ENCODE results near the gene MFSD8. TPM values are rescaled to one million over a fixed set of nuclear protein-coding genes. Genes with fewer than 3 reads are reported as not detected.
"Not testable (repeated sequence)": the region's sequence is repeated elsewhere in the genome, so short reads cannot be mapped to it uniquely, and the experiment has no call there.

MFSD8 gene
- total RNA-seq, 1 donor from 2014 or later, result 10.9 TPM

GRCh38 chr4:127959794-127960193, 5.2 kb downstream of the MFSD8 start:
- no peak for DNase-seq (ENCODE audit: low spot score)
- intact Hi-C loops (cut with DNase I), result no loop called here

DNA sequence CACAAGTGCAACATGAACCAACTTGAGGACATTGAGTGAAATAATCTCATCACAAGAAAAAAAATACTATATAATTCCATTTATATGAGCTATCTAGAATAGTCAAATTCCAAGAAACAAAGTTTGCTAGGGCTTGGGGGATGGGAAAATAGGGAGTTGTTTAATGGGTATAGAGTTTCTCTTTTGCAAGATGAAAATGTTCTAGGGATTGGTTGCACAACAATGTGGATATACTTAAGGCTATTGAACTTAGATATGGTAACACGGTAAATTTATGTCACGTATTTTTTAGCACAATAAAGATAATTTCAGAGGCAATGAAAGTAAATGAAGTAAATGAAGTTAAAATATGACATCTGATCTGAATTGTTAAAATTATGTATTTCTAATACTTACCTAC, 7.9 kb downstream of the MFSD8 start:
- DNase-seq (ENCODE audit: low spot score), result no peak

GRCh38 chr4:127936974-127937373, 28.0 kb downstream of the MFSD8 start:
- DNase-seq (ENCODE audit: low spot score), result no peak
- intact Hi-C loops (cut with DNase I), result no loop called here

More for the DNA sequence above, 7.9 kb downstream of the MFSD8 start:
- intact Hi-C loops (cut with DNase I), result no loop called here

DNA sequence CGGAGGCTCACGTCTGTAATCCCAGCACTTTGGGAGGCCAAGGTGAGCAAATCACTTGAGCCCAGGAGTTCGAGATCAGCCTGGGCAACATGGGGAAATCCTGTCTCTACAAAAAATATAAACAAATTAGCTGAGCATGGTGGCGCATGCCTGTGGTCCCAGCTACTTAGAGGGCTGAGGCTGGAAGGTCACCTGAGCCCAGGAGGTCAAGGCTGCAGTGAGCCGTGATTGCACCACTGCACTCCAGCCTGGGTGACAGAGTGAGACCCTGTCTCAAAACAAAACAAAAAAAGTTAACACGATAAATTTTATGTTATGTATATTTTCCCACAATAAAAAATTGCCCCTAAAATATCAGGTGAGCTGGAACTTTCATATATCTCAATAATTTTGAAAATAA, 33.1 kb downstream of the MFSD8 start:
- intact Hi-C loops (cut with DNase I); DNase-seq (ENCODE audit: low spot score): not testable (repeated sequence)

DNA sequence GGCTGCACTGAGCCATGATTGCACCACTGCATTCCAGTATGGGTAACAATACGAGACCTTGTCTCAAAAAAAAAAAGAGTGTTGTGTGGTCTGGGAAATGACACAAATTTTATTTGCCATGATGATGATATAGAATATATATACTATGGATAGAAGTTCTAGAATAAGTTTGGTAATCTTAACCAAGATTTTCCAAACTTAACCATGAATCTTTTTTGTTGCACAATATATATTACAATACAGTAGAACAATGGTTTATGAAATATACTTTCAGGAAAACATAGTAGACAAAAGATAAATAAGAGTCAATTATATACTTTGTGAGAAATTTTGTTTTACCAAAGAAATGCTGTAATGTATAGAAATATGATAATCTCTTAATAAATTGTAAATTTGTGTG, 34.8 kb downstream of the MFSD8 start:
- intact Hi-C loops (cut with DNase I), result no loop called here
- no peak for DNase-seq (ENCODE audit: low spot score)

GRCh38 chr4:127925720-127926119, 39.3 kb downstream of the MFSD8 start:
- intact Hi-C loops (cut with DNase I); DNase-seq (ENCODE audit: low spot score): not testable (repeated sequence)

GRCh38 chr4:127922226-127922625, 42.7 kb downstream of the MFSD8 start:
- intact Hi-C loops (cut with DNase I), result no loop called here
- DNase-seq (ENCODE audit: low spot score), result no peak

DNA sequence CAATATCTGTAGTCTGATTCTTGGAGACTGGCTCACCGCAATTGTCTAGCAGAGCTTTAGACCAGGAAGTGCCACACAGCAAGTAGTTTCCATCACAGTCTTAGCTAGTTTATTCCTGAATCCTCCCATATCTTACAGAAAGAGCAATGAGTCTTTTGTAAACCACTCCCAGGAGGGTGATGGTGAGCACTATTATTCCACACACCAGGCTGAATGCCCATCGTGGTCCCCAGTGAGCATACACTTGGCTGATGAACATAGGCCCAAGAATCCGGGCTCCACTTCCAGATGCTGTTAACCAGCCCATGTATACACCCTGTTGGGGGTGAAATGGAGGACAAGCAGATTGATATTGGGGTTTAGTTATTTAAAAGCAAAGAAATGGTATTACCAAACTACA, 44.5 kb downstream of the MFSD8 start:
- no peak for DNase-seq (ENCODE audit: low spot score)
- intact Hi-C loops (cut with DNase I), result no loop called here

- no peak for DNase-seq (ENCODE audit: low spot score)
- intact Hi-C loops (cut with DNase I), result no loop called here
Observed at GRCh38 chr4:127917151-127917550, 47.8 kb downstream of the MFSD8 start.

DNA sequence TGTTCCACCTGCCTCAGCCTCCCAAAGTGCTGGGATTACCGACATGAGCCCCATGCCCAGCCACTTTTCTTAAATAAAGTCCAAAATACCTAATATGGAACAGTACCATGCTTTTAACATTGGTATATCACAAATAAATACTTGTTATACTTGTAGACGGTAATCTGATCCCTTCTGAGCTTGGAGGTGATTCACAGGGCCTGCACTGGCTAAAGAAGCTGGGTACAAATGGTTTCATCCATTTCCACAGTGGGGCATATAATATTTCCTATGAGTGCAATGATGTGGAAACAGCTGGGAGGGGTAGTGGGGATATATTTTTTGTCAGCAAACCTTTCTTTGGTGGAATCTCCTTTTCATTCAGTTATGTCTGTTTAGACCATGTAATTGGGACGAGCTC, 48.5 kb downstream of the MFSD8 start:
- no peak for DNase-seq (ENCODE audit: low spot score)
- intact Hi-C loops (cut with DNase I), result no loop called here

DNA sequence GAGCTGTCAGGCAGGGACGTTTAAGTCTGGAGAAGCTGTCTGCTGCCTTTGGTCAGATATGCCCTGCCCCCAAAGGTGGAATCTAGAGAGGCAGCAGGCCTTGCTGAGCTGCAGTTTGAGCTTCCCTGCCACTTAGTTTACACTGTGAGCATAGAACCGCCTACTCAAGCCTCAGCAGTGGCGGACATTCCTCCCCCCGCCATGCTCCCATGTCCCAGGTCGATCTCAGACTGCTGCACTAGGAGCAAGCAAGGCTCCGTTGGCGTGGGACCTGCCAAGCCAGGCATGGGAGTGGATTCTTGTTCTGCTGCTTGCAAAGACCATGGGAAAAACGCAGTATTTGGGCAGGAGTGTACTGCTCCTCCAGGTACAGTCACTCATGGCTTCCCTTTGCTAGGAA, 59.9 kb downstream of the MFSD8 start:
- DNase-seq (ENCODE audit: low spot score), result no peak
- intact Hi-C loops (cut with DNase I), result no loop called here

GRCh38 chr4:127899682-127900081, 65.3 kb downstream of the MFSD8 start:
- intact Hi-C loops (cut with DNase I), result not testable (repeated sequence)

GRCh38 chr4:127896528-127896927, 68.4 kb downstream of the MFSD8 start:
- no peak for DNase-seq (ENCODE audit: low spot score)
- intact Hi-C loops (cut with DNase I), result no loop called here

More at GRCh38 chr4:127899682-127900081, 65.3 kb downstream of the MFSD8 start:
- not testable (repeated sequence) for DNase-seq (ENCODE audit: low spot score)

GRCh38 chr4:127896069-127896468, 68.9 kb downstream of the MFSD8 start:
- no peak for DNase-seq (ENCODE audit: low spot score)
- intact Hi-C loops (cut with DNase I), result no loop called here

DNA sequence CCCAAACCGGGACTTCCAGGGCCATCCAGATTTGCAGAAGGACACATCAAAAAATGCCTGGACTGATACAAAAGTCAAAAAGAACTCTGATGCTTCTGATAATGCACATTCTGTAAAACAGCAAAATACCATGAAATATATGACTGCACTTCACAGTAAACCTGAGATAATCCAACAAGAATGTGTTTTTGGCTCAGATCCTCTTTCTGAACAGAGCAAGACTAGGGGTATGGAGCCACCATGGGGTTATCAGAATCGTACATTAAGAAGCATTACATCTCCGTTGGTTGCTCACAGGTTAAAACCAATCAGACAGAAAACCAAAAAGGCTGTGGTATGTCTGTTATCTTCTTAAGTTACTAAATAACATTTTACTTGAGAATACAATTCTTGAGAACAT, 75.1 kb downstream of the MFSD8 start:
- intact Hi-C loops (cut with DNase I), result no loop called here
- no peak for DNase-seq (ENCODE audit: low spot score)

DNA sequence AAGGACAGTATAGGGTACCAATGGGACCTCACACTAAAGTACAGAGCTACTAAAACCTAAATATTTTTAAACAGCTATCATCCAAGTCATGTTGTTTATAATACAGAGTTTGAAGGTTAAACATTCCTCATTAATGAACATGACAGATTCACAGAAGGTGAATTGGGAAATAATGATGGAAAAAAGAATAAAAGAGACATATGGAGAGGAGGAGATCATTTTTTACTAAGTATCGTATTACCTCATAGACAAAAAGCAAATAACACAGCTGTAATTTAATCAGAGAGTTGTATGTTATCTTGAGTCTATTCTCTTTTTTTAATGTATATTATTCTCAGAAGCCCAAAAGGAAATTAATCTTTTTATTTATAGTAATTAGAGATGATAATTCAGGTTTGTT, 76.4 kb downstream of the MFSD8 start:
- intact Hi-C loops (cut with DNase I), result no loop called here
- DNase-seq (ENCODE audit: low spot score), result no peak

DNA sequence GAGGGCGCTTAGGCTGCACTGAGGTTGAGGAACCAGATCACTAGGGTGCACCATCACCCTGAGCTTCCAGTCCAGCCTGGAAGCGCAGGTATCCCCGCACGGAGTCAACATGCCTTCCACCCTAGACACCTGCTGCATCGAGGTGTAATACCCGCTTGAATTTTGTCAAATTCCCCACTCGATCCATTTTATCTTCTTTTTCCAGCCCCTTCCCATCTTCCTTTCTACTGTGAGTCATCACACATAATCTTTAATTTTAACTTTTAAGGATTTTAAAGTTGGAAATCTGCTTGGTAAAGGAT, 83.5 kb downstream of the MFSD8 start:
- intact Hi-C loops (cut with DNase I), result loop anchor here (5.0 kb wide), 1 partner anchor 99 kb away; the partner anchor contains the start of gene HSPA4L
- no peak for DNase-seq (ENCODE audit: low spot score)

DNA sequence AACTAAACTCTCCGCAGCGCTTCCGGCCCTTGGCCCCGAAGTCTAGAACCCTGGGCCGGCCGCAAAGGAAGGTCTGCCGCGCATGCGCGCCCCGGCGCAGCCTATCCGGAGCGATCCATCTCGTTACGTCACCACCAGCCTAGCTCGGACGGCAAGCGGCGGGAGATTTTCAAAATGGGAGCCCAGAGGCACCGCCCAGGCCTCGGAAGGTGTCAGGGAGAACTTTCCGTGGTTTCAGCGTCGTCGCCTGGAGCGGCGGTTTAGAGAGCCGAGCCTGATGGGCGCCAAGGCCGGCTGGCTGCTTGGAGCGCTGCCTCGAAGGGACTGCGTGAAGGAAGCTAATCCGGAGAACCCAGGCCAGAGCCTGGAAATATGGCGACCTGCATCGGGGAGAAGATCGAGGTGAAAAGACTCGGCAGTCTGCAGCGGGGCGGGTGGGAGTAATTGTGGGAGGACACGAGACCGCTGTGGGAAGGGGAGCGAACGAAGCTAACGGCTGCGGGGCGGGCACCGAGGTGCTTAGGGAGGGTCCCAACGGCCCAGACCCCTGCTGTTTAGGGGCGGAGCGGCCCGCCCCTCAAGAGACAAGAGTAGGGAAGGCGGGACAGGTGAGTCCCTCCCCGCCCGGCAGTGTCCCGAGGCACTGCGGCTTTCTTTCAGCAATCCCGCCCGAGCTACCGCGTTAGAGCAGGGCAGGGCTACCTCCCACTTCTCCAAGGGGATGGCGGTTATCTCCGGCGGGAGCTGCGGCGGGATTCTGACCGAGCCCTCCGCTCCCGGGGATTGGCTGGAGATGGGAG, 84.0 kb downstream of the MFSD8 start, which contains the start of gene PLK4:
Gene PLK4 (plus strand): TSS at position 131 of the 800 bp plus-strand sequence. CDS start 242 bp downstream, at position 373.
- intact Hi-C loops (cut with DNase I), result loop anchor here (1.0 to 5.0 kb wide), 2 partner anchors 84 to 99 kb away; partner anchors contain the start of genes ABHD18, HSPA4L and MFSD8
- peak; percentile 98 for DNase-seq (ENCODE audit: low spot score)

DNA sequence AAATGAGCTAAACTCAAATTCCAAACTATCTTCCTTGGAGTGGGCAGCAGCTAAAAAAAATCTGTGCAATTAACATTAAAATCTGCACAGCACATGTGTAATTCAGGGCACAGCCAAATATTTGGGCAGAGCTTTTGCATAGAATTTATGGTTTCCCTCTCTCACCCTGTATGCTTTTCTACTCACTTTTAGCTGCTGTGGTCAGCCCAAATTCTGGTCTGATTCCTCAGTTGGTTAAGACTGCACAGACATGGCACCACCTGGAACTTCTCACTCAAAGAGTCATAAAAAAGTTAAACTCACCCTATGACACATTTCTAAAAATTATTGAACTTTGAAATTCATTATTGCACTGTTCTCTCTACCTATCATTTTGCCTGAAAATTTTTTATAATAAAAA, 89.2 kb downstream of the MFSD8 start:
- intact Hi-C loops (cut with DNase I), result no loop called here
- DNase-seq (ENCODE audit: low spot score), result no peak

- intact Hi-C loops (cut with DNase I), result no loop called here
- no peak for DNase-seq (ENCODE audit: low spot score)
Observed at GRCh38 chr4:127870688-127871087, 94.3 kb downstream of the MFSD8 start.

DNA sequence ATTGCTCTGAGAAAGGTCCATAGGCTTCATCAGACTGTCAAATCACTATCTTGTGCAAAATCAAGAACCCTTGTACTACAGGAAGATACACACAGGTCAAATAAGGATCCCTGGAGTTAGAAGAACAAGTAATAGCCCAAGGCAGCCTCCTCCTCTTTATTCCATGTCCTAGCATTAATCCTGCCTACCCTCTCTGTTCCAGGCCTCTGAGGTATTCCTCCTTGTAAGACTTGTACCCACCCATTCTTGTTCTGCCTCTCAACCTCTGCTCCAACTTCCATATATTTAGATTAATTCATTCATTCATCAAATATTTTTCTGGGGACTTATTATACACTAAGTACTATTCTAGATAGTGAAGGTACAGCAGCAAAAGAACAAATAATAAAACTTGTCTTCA, 94.7 kb downstream of the MFSD8 start:
- intact Hi-C loops (cut with DNase I), result no loop called here
- no peak for DNase-seq (ENCODE audit: low spot score)

DNA sequence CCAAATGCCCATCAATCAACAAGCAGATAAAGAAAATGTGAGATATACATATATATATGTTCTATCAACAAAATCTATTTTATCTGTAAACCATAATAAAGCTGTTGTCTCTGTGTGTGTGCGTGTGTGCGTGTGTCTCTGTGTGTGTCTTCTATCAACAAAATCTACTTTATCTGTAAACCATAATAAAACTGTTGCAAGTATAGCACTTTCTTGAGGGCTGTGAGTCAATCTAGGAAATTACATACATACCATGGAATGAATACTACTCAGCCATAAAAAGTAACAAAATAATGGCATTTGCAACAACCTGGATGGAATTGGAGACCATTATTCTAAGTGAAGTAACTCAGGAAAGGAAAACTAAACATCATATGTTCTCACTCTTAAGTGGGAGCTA, 96.8 kb downstream of the MFSD8 start:
- no peak for DNase-seq (ENCODE audit: low spot score)
- intact Hi-C loops (cut with DNase I), result no loop called here

Data from cardiac septum (tissue), 1 donor.